CD4-positive, CD25-positive, alpha-beta regulatory T cell (primary cell): ENCODE data around the gene THSD7B. TPM values are rescaled to one million over a fixed set of nuclear protein-coding genes. Genes with fewer than 3 reads are reported as not detected.

Source experiments
- ATAC-seq, 2 donors: fragments of 150-1000 bp; cut with Tn5 transposase; one replicate each; pipeline ENCODE4 v1.10.0; 2021; ENCODE audit warnings: low read depth in 2 of 2, moderate number of reproducible peaks in 2 of 2, moderate library complexity in 1 of 2
- DNase-seq, 3 donors: peaks; one replicate each; pipeline versions ENCODE4 v3.0.0 to v3.0.0-alpha.2; 2012 to 2022; ENCODE audit warnings: mixed read lengths in 1 of 3
- H3K27ac ChIP-seq: one replicate; pipeline ENCODE4 v1.7.0; 2013; ENCODE audit warnings: mild to moderate bottlenecking, low read length; ENCODE audit not compliant: insufficient read depth, poor library complexity, severe bottlenecking
- H3K27me3 ChIP-seq: one replicate; pipeline ENCODE4 v1.7.0; 2013; ENCODE audit warnings: low read length; ENCODE audit not compliant: control insufficient read depth, insufficient read depth
- H3K36me3 ChIP-seq: one replicate; pipeline ENCODE4 v1.7.0; 2013; ENCODE audit warnings: mild to moderate bottlenecking, low read length, moderate library complexity; ENCODE audit not compliant: control insufficient read depth, insufficient read depth
- H3K4me1 ChIP-seq: 2 replicates; pipeline ENCODE4 v1.7.0; 2013; ENCODE audit warnings: mild to moderate bottlenecking, low read length; ENCODE audit not compliant: insufficient read depth, control insufficient read depth, poor library complexity, severe bottlenecking
- H3K4me3 ChIP-seq: one replicate; pipeline ENCODE4 v1.7.0; 2013; ENCODE audit warnings: low read depth, mild to moderate bottlenecking, low read length, moderate library complexity
- H3K9me3 ChIP-seq, 2 experiments: 1 replicate in 1 of 2; 2 replicates in 1 of 2; pipeline ENCODE4 v1.7.0; 2013; ENCODE audit warnings: low read length in 2 of 2, mild to moderate bottlenecking in 1 of 2, moderate library complexity in 1 of 2; ENCODE audit not compliant: control insufficient read depth in 2 of 2
- H3K27ac Mint-ChIP-seq, 3 donors: one replicate each; pipeline ENCODE4 v1.8.0; 2020 to 2022; ENCODE audit warnings: mild to moderate bottlenecking in 3 of 3, mixed read lengths in 3 of 3, moderate library complexity in 2 of 3
- H3K27me3 Mint-ChIP-seq: one replicate; pipeline ENCODE4 v1.8.0; 2022; ENCODE audit warnings: mild to moderate bottlenecking, mixed read lengths
- H3K36me3 Mint-ChIP-seq: one replicate; pipeline ENCODE4 v1.8.0; 2020; ENCODE audit warnings: mixed read lengths
- H3K4me1 Mint-ChIP-seq, 4 donors: one replicate each; pipeline ENCODE4 v1.8.0; 2020 to 2022; ENCODE audit warnings: mixed read lengths in 4 of 4, mild to moderate bottlenecking in 1 of 4
- H3K4me3 Mint-ChIP-seq, 4 donors: one replicate each; pipeline ENCODE4 v1.8.0; 2020 to 2022; ENCODE audit warnings: mild to moderate bottlenecking in 4 of 4, mixed read lengths in 4 of 4, moderate library complexity in 3 of 4
- H3K9me3 Mint-ChIP-seq, 7 donors: one replicate each; pipeline ENCODE4 v1.8.0; 2020 to 2022; ENCODE audit warnings: mixed read lengths in 7 of 7, mild to moderate bottlenecking in 3 of 7, moderate library complexity in 2 of 7
- polyA plus RNA-seq, 4 donors: library from polyadenylated mRNA; unstranded; fragments of 300-500 nt; fragmentation: Illumina TruSeq; gene quantifications; one replicate each; pipeline ENCODE4 v1.2.3, GENCODE V29; 2021
- total RNA-seq: library from RNA; stranded (reverse); gene quantifications from one replicate; pipeline ENCODE4 v1.2.3, GENCODE V29; 2022

The THSD7B gene
- not detected for total RNA-seq
- not detected for polyA plus RNA-seq

DNA sequence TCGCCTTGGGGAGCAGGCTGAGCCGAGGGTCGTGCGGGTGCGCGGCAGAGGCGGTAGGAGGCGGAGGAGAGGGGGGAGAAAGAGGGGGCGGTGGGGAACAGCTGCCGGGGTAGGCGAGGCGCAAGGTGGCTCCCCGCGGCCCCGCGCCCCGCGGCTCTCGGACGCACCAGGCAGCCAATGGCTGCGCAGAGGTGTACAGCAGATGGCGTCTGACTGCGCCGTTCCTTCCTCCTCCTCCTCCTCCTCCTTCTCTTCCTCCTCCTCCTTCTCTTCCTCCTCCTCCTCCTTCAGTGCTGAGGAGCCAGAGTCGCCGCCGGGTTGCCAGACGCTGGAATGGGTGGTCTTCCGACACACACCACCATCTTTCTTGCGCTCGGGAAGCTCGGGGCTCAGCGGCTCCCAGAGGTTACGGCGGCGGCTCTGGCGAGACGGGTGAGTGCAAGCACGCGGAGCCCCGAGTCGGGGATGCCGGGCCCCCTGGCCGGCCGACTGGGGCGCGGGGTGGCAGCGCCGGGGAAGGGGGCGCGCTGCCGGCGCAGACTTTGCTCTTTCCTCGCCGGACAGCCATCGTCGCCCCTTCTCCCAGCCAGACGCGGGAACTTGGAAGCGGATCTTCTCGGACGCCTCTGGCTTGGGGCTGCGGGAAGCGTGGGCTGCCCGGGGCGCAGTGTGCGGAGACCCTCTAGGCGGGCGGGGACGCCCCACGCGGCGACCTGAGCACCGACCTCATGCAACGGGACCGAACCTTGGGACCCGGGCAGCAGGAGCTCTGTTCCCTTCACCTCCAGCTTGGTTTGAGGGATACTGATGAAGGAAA lies at the start of gene THSD7B:
THSD7B (plus strand) TSS at position 290 of the 817 bp plus-strand sequence. CDS start 116,634 bp downstream, outside the sequence.
- H3K27me3 Mint-ChIP-seq = peaks cover 65% of the 10 kb centered on the region
- ATAC-seq (no peak), DNase-seq (no peak)
- H3K9me3 ChIP-seq = no peaks in the 10 kb centered on the region
- peak within 1 kb of the TSS in 1 of 4 donors; percentile 43 for H3K4me3 Mint-ChIP-seq
- peak within 1 kb of the TSS in 1 of 3 donors; percentile 52 for H3K27ac Mint-ChIP-seq
- no peaks in the 10 kb centered on the region for H3K36me3 ChIP-seq
- no peaks in the 10 kb centered on the region for H3K4me1 ChIP-seq
- H3K4me1 Mint-ChIP-seq = peaks cover 0 to 12% (median 0%) of the 10 kb centered on the region in 4 donors
- no peak within 1 kb of the TSS for H3K27ac ChIP-seq
- peaks cover 0 to 6% (median 0%) of the 10 kb centered on the region in 7 donors for H3K9me3 Mint-ChIP-seq
- no peaks in the 10 kb centered on the region for H3K36me3 Mint-ChIP-seq
- H3K4me3 ChIP-seq = no peak within 1 kb of the TSS
- H3K27me3 ChIP-seq = peaks cover 34% of the 10 kb centered on the region

DNA sequence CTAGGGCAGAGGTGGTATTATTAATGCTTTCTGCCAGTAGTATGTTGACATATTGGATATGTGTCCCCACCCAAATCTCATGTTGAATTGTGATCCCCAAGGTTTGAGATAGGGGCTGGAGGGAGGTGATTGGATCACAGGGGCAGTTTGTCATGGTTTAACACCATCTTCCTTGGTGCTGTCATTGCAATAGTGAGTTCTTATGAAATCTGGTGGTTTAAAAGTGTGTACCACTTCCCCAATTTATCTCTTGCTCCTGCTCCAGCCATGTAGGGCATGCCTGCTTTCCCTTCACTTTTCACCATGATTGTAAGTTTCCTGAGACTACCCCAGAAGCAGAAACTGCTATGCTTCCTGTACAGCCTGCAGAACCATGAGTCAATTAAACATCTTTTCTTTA lies 47.1 kb upstream of the THSD7B start:
- H3K9me3 Mint-ChIP-seq = peaks cover 0 to 5% (median under 1%) of the 10 kb centered on the region in 7 donors
- no peaks in the 10 kb centered on the region for H3K36me3 Mint-ChIP-seq
- no peak overlapping the region for H3K4me3 Mint-ChIP-seq
- H3K27me3 Mint-ChIP-seq = no peaks in the 10 kb centered on the region
- Histone ChIP-seq H3K4me3 (no peak overlapping the region), H3K4me1 (no peaks in the 10 kb centered on the region), H3K36me3 (no peaks in the 10 kb centered on the region), H3K9me3 (no peaks in the 10 kb centered on the region), H3K27ac (no peak overlapping the region), H3K27me3 (no peaks in the 10 kb centered on the region)
- ATAC-seq (no peak), DNase-seq (no peak)
- H3K4me1 Mint-ChIP-seq = no peaks in the 10 kb centered on the region
- no peak overlapping the region for H3K27ac Mint-ChIP-seq

- H3K27ac Mint-ChIP-seq = no peak overlapping the region
- DNase-seq (no peak), ATAC-seq (no peak)
- H3K27ac ChIP-seq = no peak overlapping the region
- no peaks in the 10 kb centered on the region for H3K4me1 ChIP-seq
- H3K4me1 Mint-ChIP-seq = no peaks in the 10 kb centered on the region
- peaks cover 3% of the 10 kb centered on the region for H3K27me3 ChIP-seq
- no peaks in the 10 kb centered on the region for H3K36me3 Mint-ChIP-seq
- no peak overlapping the region for H3K4me3 ChIP-seq
- H3K4me3 Mint-ChIP-seq = no peak overlapping the region
- H3K36me3 ChIP-seq = no peaks in the 10 kb centered on the region
- H3K9me3 ChIP-seq = no peaks in the 10 kb centered on the region
- peaks cover 0 to 5% (median 3%) of the 10 kb centered on the region in 7 donors for H3K9me3 Mint-ChIP-seq
- no peaks in the 10 kb centered on the region for H3K27me3 Mint-ChIP-seq
Observed at GRCh38 chr2:136727973-136728699, 37.2 kb upstream of the THSD7B start.

GRCh38 chr2:136736236-136736635 lies 29.1 kb upstream of the THSD7B start:
- DNase-seq (no peak), ATAC-seq (no peak)
- Mint-ChIP-seq H3K27ac (no peak overlapping the region), H3K4me1 (no peaks in the 10 kb centered on the region), H3K27me3 (peaks cover 17% of the 10 kb centered on the region), H3K9me3 (peaks cover 0 to 3% (median 2%) of the 10 kb centered on the region in 7 donors), H3K36me3 (no peaks in the 10 kb centered on the region), H3K4me3 (no peak overlapping the region)
- Histone ChIP-seq H3K4me1 (no peaks in the 10 kb centered on the region), H3K27me3 (peaks cover 5% of the 10 kb centered on the region), H3K36me3 (no peaks in the 10 kb centered on the region), H3K27ac (no peak overlapping the region), H3K4me3 (no peak overlapping the region), H3K9me3 (no peaks in the 10 kb centered on the region)

DNA sequence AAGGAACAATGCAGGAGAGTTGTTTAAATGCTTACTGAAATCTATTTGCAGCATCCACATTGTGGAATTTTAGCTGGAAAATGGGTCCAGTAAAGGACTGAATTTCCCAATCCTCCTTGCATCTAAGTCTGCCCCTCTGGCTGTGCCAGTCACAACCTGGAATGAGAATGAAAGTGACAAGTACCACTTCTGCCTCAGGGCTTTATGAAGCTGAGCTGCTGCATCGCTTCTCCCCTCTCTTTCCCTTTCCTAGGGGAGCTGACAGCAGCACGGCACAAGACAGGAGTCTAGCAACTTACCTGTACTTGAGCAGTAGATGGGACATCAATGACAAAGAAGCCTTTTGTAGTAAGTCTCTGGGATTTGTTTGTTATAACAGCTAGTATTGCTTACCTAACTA lies 27.3 kb upstream of the THSD7B start:
- no peaks in the 10 kb centered on the region for H3K4me1 Mint-ChIP-seq
- peaks cover 0 to 2% (median 0%) of the 10 kb centered on the region in 7 donors for H3K9me3 Mint-ChIP-seq
- DNase-seq = no peak

GRCh38 chr2:136741471-136741870 lies 23.9 kb upstream of the THSD7B start:
- no peaks in the 10 kb centered on the region for H3K36me3 ChIP-seq
- H3K27me3 ChIP-seq = peaks cover 11% of the 10 kb centered on the region
- no peak overlapping the region for H3K4me3 ChIP-seq
- H3K27ac ChIP-seq = no peak overlapping the region
- H3K4me1 ChIP-seq = no peaks in the 10 kb centered on the region
- no peak for ATAC-seq
- H3K9me3 Mint-ChIP-seq = no peaks in the 10 kb centered on the region
- no peaks in the 10 kb centered on the region for H3K36me3 Mint-ChIP-seq
- no peak for DNase-seq
- peaks cover 11% of the 10 kb centered on the region for H3K27me3 Mint-ChIP-seq
- H3K4me1 Mint-ChIP-seq = no peaks in the 10 kb centered on the region
- H3K4me3 Mint-ChIP-seq = no peak overlapping the region
- H3K27ac Mint-ChIP-seq = no peak overlapping the region
- H3K9me3 ChIP-seq = no peaks in the 10 kb centered on the region

More for the DNA sequence above, 27.3 kb upstream of the THSD7B start:
- H3K4me3 ChIP-seq = no peak overlapping the region
- H3K36me3 ChIP-seq = no peaks in the 10 kb centered on the region
- H3K4me3 Mint-ChIP-seq = no peak overlapping the region
- H3K4me1 ChIP-seq = no peaks in the 10 kb centered on the region
- H3K27ac ChIP-seq = no peak overlapping the region
- no peaks in the 10 kb centered on the region for H3K9me3 ChIP-seq
- no peaks in the 10 kb centered on the region for H3K36me3 Mint-ChIP-seq
- no peak overlapping the region for H3K27ac Mint-ChIP-seq
- ATAC-seq = no peak
- H3K27me3 Mint-ChIP-seq = peaks cover 20% of the 10 kb centered on the region
- peaks cover 3% of the 10 kb centered on the region for H3K27me3 ChIP-seq

DNA sequence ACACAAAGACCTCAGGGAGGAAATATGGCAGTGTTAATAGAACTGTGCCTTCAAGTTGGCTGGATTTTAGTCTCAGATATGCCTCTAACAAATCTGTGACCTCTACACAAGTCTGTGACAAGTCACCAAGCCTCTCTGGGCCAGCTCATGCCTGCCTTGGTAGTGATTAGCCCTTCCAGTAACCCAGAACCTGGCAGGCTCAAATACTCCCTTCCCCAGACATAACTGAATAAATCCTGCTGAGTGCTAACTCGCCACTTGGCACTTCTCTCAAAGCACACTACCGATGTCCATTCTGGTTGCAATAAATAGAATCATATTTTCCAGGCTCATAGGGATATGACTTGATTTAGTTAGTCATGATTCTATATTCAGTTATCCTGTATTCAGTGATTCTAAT lies 15.3 kb upstream of the THSD7B start:
- Histone ChIP-seq H3K9me3 (no peaks in the 10 kb centered on the region), H3K27ac (no peak overlapping the region), H3K27me3 (peaks cover under 1% of the 10 kb centered on the region), H3K36me3 (no peaks in the 10 kb centered on the region), H3K4me3 (no peak overlapping the region), H3K4me1 (no peaks in the 10 kb centered on the region)
- no peaks in the 10 kb centered on the region for H3K4me1 Mint-ChIP-seq
- DNase-seq (no peak), ATAC-seq (no peak)
- no peaks in the 10 kb centered on the region for H3K27me3 Mint-ChIP-seq
- H3K27ac Mint-ChIP-seq = no peak overlapping the region
- no peak overlapping the region for H3K4me3 Mint-ChIP-seq
- peaks cover 0 to 4% (median 0%) of the 10 kb centered on the region in 7 donors for H3K9me3 Mint-ChIP-seq
- no peaks in the 10 kb centered on the region for H3K36me3 Mint-ChIP-seq
